ENCODE data around the gene KDM4C. TPM values are rescaled to one million over a fixed set of nuclear protein-coding genes. Genes with fewer than 3 reads are reported as not detected.

The KDM4C gene
- total RNA-seq, 1 experiment from 2014 or later, result 13.5 TPM

- no peak for DNase-seq (ENCODE audit: extremely low read depth, low read depth)
Observed at GRCh38 chr9:7150153-7150890, 392.5 kb downstream of the KDM4C start.

- DNase-seq (ENCODE audit: extremely low read depth, low read depth), result no peak
Observed at GRCh38 chr9:7153134-7153533, 395.4 kb downstream of the KDM4C start.

GRCh38 chr9:7153566-7153965, 395.8 kb downstream of the KDM4C start:
- DNase-seq (ENCODE audit: extremely low read depth, low read depth), result no peak

GRCh38 chr9:7154003-7154619, 396.3 kb downstream of the KDM4C start:
- no peak for DNase-seq (ENCODE audit: extremely low read depth, low read depth)

- DNase-seq (ENCODE audit: extremely low read depth, low read depth), result no peak
Observed at GRCh38 chr9:7154650-7155049, 396.9 kb downstream of the KDM4C start.

GRCh38 chr9:7161469-7161868, 403.7 kb downstream of the KDM4C start:
- DNase-seq (ENCODE audit: extremely low read depth, low read depth), result no peak

- no peak for DNase-seq (ENCODE audit: extremely low read depth, low read depth)
Observed at GRCh38 chr9:7163932-7164331, 406.2 kb downstream of the KDM4C start.

GRCh38 chr9:7164440-7165330, 406.9 kb downstream of the KDM4C start:
- no peak for DNase-seq (ENCODE audit: extremely low read depth, low read depth)

- DNase-seq (ENCODE audit: extremely low read depth, low read depth), result no peak
Observed at GRCh38 chr9:7165331-7165975, 407.7 kb downstream of the KDM4C start.

GRCh38 chr9:7166074-7166473, 408.3 kb downstream of the KDM4C start:
- no peak for DNase-seq (ENCODE audit: extremely low read depth, low read depth)

GRCh38 chr9:7169717-7170389, 412.1 kb downstream of the KDM4C start:
- no peak for DNase-seq (ENCODE audit: extremely low read depth, low read depth)

- DNase-seq (ENCODE audit: extremely low read depth, low read depth), result no peak
Observed at GRCh38 chr9:7171396-7172153, 413.8 kb downstream of the KDM4C start.

GRCh38 chr9:7172154-7173115, 414.7 kb downstream of the KDM4C start:
- DNase-seq (ENCODE audit: extremely low read depth, low read depth), result no peak

GRCh38 chr9:7173139-7173538, 415.4 kb downstream of the KDM4C start:
- no peak for DNase-seq (ENCODE audit: extremely low read depth, low read depth)

GRCh38 chr9:7174301-7174700, 416.5 kb downstream of the KDM4C start:
- DNase-seq (ENCODE audit: extremely low read depth, low read depth), result no peak

- no peak for DNase-seq (ENCODE audit: extremely low read depth, low read depth)
Observed at GRCh38 chr9:7174884-7175283, 417.1 kb downstream of the KDM4C start.

GRCh38 chr9:7176561-7176960, 418.8 kb downstream of the KDM4C start:
- no peak for DNase-seq (ENCODE audit: extremely low read depth, low read depth)

- no peak for DNase-seq (ENCODE audit: extremely low read depth, low read depth)
Observed at GRCh38 chr9:7177383-7177782, 419.6 kb downstream of the KDM4C start.

Measured in NCI-H460 (cell line).